ENCODE results near the gene VPS26C. TPM values are rescaled to one million over a fixed set of nuclear protein-coding genes. Genes with fewer than 3 reads are reported as not detected.
"Not testable (repeated sequence)": the region's sequence is repeated elsewhere in the genome, so short reads cannot be mapped to it uniquely, and the experiment has no call there.

VPS26C gene
- total and polyA plus RNA-seq, 4 donors: 19.8 to 61.1 (median 42.9) TPM

DNA sequence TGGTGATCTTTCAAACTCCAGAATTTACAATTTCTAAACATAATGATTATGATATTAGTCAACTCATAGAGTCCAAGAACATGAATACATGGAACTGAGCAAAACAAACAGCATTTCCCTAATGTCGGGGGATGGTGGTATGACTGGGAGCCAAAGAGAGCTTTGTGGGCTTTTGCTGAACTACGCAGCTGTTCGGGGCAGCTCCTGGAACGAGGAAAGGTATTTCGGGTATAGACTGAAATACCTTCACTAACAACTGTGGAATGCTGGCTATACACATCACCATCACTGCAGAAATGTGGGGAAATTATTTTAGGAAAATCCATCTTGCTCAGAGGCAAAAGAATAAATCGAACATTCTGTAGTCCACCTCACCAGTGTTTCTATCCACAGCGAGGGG lies 30.2 kb upstream of the VPS26C start:
- Histone ChIP-seq H3K9me3 (ENCODE audit: control insufficient read depth in 4 of 4, insufficient read depth in 3 of 4, low read length in 3 of 4) (no peaks in the 10 kb centered on the region), H3K9ac (ENCODE audit: insufficient read depth in 1 of 2, low read length in 2 of 2) (no peak overlapping the region), H3K4me3 (no peak overlapping the region), H3K36me3 (ENCODE audit: control insufficient read depth in 4 of 4, insufficient read depth in 4 of 4, low read length in 4 of 4) (no peaks in the 10 kb centered on the region), H3K27me3 (ENCODE audit: control insufficient read depth in 3 of 3, insufficient read depth in 3 of 3, low read length in 2 of 3) (no peaks in the 10 kb centered on the region), H3K27ac (ENCODE audit: low read depth in 1 of 2, low read length in 1 of 2) (no peak overlapping the region), H3K4me1 (ENCODE audit: control insufficient read depth in 5 of 5, insufficient read depth in 5 of 5, low read length in 5 of 5) (peaks cover 0 to 27% (median 7%) of the 10 kb centered on the region in 5 donors)
- DNase-seq (no peak), ATAC-seq (ENCODE audit: insufficient read depth, low FRiP score) (no peak)
- TF ChIP-seq, protein P1, sequence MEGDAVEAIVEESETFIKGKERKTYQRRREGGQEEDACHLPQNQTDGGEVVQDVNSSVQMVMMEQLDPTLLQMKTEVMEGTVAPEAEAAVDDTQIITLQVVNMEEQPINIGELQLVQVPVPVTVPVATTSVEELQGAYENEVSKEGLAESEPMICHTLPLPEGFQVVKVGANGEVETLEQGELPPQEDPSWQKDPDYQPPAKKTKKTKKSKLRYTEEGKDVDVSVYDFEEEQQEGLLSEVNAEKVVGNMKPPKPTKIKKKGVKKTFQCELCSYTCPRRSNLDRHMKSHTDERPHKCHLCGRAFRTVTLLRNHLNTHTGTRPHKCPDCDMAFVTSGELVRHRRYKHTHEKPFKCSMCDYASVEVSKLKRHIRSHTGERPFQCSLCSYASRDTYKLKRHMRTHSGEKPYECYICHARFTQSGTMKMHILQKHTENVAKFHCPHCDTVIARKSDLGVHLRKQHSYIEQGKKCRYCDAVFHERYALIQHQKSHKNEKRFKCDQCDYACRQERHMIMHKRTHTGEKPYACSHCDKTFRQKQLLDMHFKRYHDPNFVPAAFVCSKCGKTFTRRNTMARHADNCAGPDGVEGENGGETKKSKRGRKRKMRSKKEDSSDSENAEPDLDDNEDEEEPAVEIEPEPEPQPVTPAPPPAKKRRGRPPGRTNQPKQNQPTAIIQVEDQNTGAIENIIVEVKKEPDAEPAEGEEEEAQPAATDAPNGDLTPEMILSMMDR (IDR thresholded peaks at IDR 0.05; ENCODE audit: control extremely low read depth, extremely low read depth): no peak
- WGBS, 2 donors: 87 to 92% methylated on average over 7 of the region's 7 CpGs

GRCh38 chr21:37294679-37295078 lies 27.5 kb upstream of the VPS26C start:
- no peaks in the 10 kb centered on the region for H3K36me3 ChIP-seq (ENCODE audit: control insufficient read depth in 4 of 4, insufficient read depth in 4 of 4, low read length in 4 of 4)
- H3K9ac ChIP-seq (ENCODE audit: insufficient read depth in 1 of 2, low read length in 2 of 2): no peak overlapping the region
- no peaks in the 10 kb centered on the region for H3K27me3 ChIP-seq (ENCODE audit: control insufficient read depth in 3 of 3, insufficient read depth in 3 of 3, low read length in 2 of 3)
- H3K27ac ChIP-seq (ENCODE audit: low read depth in 1 of 2, low read length in 1 of 2): no peak overlapping the region
- no peak for ATAC-seq (ENCODE audit: insufficient read depth, low FRiP score)
- H3K4me1 ChIP-seq (ENCODE audit: control insufficient read depth in 5 of 5, insufficient read depth in 5 of 5, low read length in 5 of 5): peaks cover 0 to 30% (median 7%) of the 10 kb centered on the region in 5 donors
- H3K9me3 ChIP-seq (ENCODE audit: control insufficient read depth in 4 of 4, insufficient read depth in 3 of 4, low read length in 3 of 4): no peaks in the 10 kb centered on the region
- TF ChIP-seq, protein P1 (IDR thresholded peaks at IDR 0.05; ENCODE audit: control extremely low read depth, extremely low read depth): no peak
- 34 to 59% methylated on average over 5 of the region's 5 CpGs for WGBS, 2 donors
- H3K4me3 ChIP-seq: no peak overlapping the region
- peak; percentile 39 to 79 (median 66) for DNase-seq

GRCh38 chr21:37292941-37293340 lies 25.8 kb upstream of the VPS26C start:
- peak; percentile 28 to 85 (median 76) for DNase-seq
- H3K27me3 ChIP-seq (ENCODE audit: control insufficient read depth in 3 of 3, insufficient read depth in 3 of 3, low read length in 2 of 3): no peaks in the 10 kb centered on the region
- H3K36me3 ChIP-seq (ENCODE audit: control insufficient read depth in 4 of 4, insufficient read depth in 4 of 4, low read length in 4 of 4): no peaks in the 10 kb centered on the region
- no peak overlapping the region for H3K4me3 ChIP-seq
- no peaks in the 10 kb centered on the region for H3K9me3 ChIP-seq (ENCODE audit: control insufficient read depth in 4 of 4, insufficient read depth in 3 of 4, low read length in 3 of 4)
- 38 to 41% methylated on average over 3 of the region's 3 CpGs for WGBS, 2 donors
- ATAC-seq (ENCODE audit: insufficient read depth, low FRiP score): no peak
- H3K27ac ChIP-seq (ENCODE audit: low read depth in 1 of 2, low read length in 1 of 2): no peak overlapping the region
- TF ChIP-seq, protein P1 (IDR thresholded peaks at IDR 0.05; ENCODE audit: control extremely low read depth, extremely low read depth): no peak
- peaks cover 0 to 30% (median 7%) of the 10 kb centered on the region in 5 donors for H3K4me1 ChIP-seq (ENCODE audit: control insufficient read depth in 5 of 5, insufficient read depth in 5 of 5, low read length in 5 of 5)
- H3K9ac ChIP-seq (ENCODE audit: insufficient read depth in 1 of 2, low read length in 2 of 2): no peak overlapping the region

DNA sequence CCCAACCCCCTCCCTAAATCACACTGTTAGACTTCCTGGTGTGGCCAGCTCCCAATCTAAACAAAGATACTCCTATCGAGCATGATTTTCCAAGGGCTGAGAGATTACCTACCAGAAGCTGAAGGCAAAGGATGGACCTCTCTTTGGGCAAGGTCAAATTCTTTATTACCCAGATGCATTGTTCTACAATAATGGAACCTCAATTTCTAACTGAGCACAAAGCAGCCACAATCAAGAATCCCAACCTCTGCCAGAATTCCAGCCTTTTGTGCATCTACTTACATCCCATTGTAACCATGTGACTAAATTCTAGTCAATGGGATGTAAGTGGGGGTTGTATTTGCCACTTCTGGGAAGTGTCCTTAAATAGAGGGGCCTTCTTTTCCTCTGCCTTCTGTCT lies 24.9 kb upstream of the VPS26C start:
- WGBS, 2 donors: 40 to 78% methylated on average over 1 of the region's 1 CpG
- TF ChIP-seq, protein P1 (IDR thresholded peaks at IDR 0.05; ENCODE audit: control extremely low read depth, extremely low read depth): no peak
- ATAC-seq (ENCODE audit: insufficient read depth, low FRiP score) (no peak), DNase-seq (no peak)
- no peak overlapping the region for H3K4me3 ChIP-seq
- H3K9me3 ChIP-seq (ENCODE audit: control insufficient read depth in 4 of 4, insufficient read depth in 3 of 4, low read length in 3 of 4): no peaks in the 10 kb centered on the region
- H3K27me3 ChIP-seq (ENCODE audit: control insufficient read depth in 3 of 3, insufficient read depth in 3 of 3, low read length in 2 of 3): no peaks in the 10 kb centered on the region
- H3K4me1 ChIP-seq (ENCODE audit: control insufficient read depth in 5 of 5, insufficient read depth in 5 of 5, low read length in 5 of 5): peaks cover 0 to 30% (median 7%) of the 10 kb centered on the region in 5 donors
- no peaks in the 10 kb centered on the region for H3K36me3 ChIP-seq (ENCODE audit: control insufficient read depth in 4 of 4, insufficient read depth in 4 of 4, low read length in 4 of 4)
- H3K27ac ChIP-seq (ENCODE audit: low read depth in 1 of 2, low read length in 1 of 2): no peak overlapping the region
- H3K9ac ChIP-seq (ENCODE audit: insufficient read depth in 1 of 2, low read length in 2 of 2): no peak overlapping the region

DNA sequence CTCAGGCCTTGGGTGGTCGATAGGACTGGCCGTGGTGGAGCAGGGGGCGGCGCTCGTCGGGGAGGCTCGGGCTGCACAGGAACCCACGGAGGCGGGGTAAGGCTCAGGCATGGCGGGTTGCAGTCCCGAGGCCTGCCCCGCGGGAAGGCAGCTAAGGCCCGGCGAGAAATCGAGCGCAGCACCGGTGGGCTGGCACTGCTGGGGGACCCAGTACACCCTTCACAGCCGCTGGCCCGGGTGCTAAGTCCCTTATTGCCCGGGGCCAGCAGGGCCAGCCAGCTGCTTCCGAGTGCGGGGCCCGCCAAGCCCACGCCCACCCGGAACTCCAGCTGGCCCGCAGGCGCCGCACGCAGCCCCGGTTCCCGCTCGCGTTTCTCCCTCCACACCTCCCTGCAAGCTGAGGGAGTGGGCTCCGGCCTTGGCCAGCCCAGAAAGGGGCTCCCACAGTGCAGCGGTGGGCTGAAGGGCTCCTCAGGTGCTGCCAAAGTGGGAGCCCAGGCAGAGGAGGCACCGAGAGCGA lies 16.1 kb upstream of the VPS26C start:
- H3K4me3 ChIP-seq; H3K36me3 ChIP-seq (ENCODE audit: control insufficient read depth in 4 of 4, insufficient read depth in 4 of 4, low read length in 4 of 4); H3K9me3 ChIP-seq (ENCODE audit: control insufficient read depth in 4 of 4, insufficient read depth in 3 of 4, low read length in 3 of 4); ATAC-seq (ENCODE audit: insufficient read depth, low FRiP score); DNase-seq; H3K27ac ChIP-seq (ENCODE audit: low read depth in 1 of 2, low read length in 1 of 2); H3K9ac ChIP-seq (ENCODE audit: insufficient read depth in 1 of 2, low read length in 2 of 2); H3K4me1 ChIP-seq (ENCODE audit: control insufficient read depth in 5 of 5, insufficient read depth in 5 of 5, low read length in 5 of 5); H3K27me3 ChIP-seq (ENCODE audit: control insufficient read depth in 3 of 3, insufficient read depth in 3 of 3, low read length in 2 of 3): not testable (repeated sequence)
- WGBS, 2 donors: 97 to 98% methylated on average over 37 to 38 of the region's 38 CpGs
